K562 (cell line): ENCODE data around the gene MEIS2. TPM values are rescaled to one million over a fixed set of nuclear protein-coding genes. Genes with fewer than 3 reads are reported as not detected.

Experiments
- ATAC-seq: fragments of 200-7000 bp; cut with Tn5 transposase; 3 replicates; pipeline ENCODE4 v1.9.1; 2020; ENCODE audit warnings: moderate library complexity
- BruUV-seq: library from RNA; stranded (reverse); fragments of 400-500 nt; replicated peaks from 2 replicates; lab custom pipeline; 2021; lab: Mats Ljungman, UMichigan
- CTCF ChIA-PET: fragments of 300-600 bp; formaldehyde crosslinking; extraction: SDS; loops from one replicate; lab custom pipeline; 2021; ENCODE audit warnings: low intra/inter-chr PET ratio; lab: Yijun Ruan, JAX
- POLR2A ChIA-PET: fragments of 300-600, 350-650 bp; sonication (Branson Sonifier 250); formaldehyde crosslinking; extraction: SDS; loops from one replicate; lab custom pipeline; 2021; ENCODE audit warnings: antibody characterized with exemption, inconsistent platforms; lab: Yijun Ruan, JAX
- DNase-seq, 4 experiments: peaks; one replicate each; pipeline versions ENCODE4 v3.0.0 to v3.0.0-alpha.2; 2011 to 2018; ENCODE audit warnings: low spot score in 3 of 4, mixed read lengths in 3 of 4; ENCODE audit errors: extremely low read depth in 1 of 4
- FAIRE-seq: peaks from 2 replicates; lab custom pipeline; 2011; peaks lifted over from hg19 to GRCh38; lab: Jason Lieb, UNC
- H2AFZ ChIP-seq: 2 replicates; pipeline ENCODE4 v1.6.0; 2011; ENCODE audit warnings: low read depth, low read length, control low read depth, inconsistent platforms
- H3K27ac ChIP-seq: fragments of 200-600 bp; 3 replicates; pipeline ENCODE4 v1.8.0; 2011; ENCODE audit warnings: low read depth, mild to moderate bottlenecking, control low read depth, inconsistent platforms, low read length, moderate library complexity, mixed read lengths; ENCODE audit errors: extremely low read depth
- H3K27me3 ChIP-seq, 2 experiments: fragments of 300-600 bp in 1 of 2; 2 replicates in 1 of 2; 3 replicates in 1 of 2; pipeline versions ENCODE4 v1.6.0 to v1.8.0; 2011; ENCODE audit warnings: inconsistent platforms in 2 of 2, low read length in 2 of 2, mild to moderate bottlenecking in 1 of 2, mixed read lengths in 1 of 2, moderate library complexity in 1 of 2; ENCODE audit not compliant: control insufficient read depth in 2 of 2, insufficient read depth in 2 of 2
- H3K36me3 ChIP-seq: fragments of 300-600 bp; 3 replicates; pipeline ENCODE4 v1.8.0; 2011; ENCODE audit warnings: mild to moderate bottlenecking, low read length, inconsistent platforms; ENCODE audit not compliant: control insufficient read depth, insufficient read depth
- H3K4me1 ChIP-seq, 2 experiments: fragments of 200-600 bp in 1 of 2; replicated peaks in 1 of 2; 2 replicates in 1 of 2; 3 replicates in 1 of 2; pipeline versions ENCODE4 v1.5.1 to v1.8.0; 2011; ENCODE audit warnings: inconsistent platforms in 2 of 2, low read length in 2 of 2, mild to moderate bottlenecking in 1 of 2, mixed read lengths in 1 of 2, moderate library complexity in 1 of 2; ENCODE audit not compliant: control insufficient read depth in 2 of 2, insufficient read depth in 2 of 2
- H3K4me2 ChIP-seq: 2 replicates; pipeline ENCODE4 v1.6.1; 2011; ENCODE audit warnings: low read length, control low read depth, inconsistent platforms, mixed read lengths; ENCODE audit not compliant: insufficient read depth
- H3K4me3 ChIP-seq: fragments of 200-600 bp; sonication (generic), shearing (Covaris generic); 2 replicates; pipeline ENCODE4 v1.5.1; 2016; ENCODE audit warnings: control low read depth, inconsistent platforms
- H3K79me2 ChIP-seq: fragments of 200-600 bp; 3 replicates; pipeline ENCODE4 v1.8.0; 2011; ENCODE audit warnings: low read length, inconsistent platforms; ENCODE audit not compliant: control insufficient read depth, insufficient read depth
- H3K9ac ChIP-seq, 2 experiments: 2 replicates each; pipeline versions ENCODE4 v1.6.0 to v1.6.1; 2011; ENCODE audit warnings: low read depth in 2 of 2, low read length in 2 of 2, control low read depth in 1 of 2, inconsistent platforms in 1 of 2, mild to moderate bottlenecking in 1 of 2, mixed read lengths in 1 of 2; ENCODE audit not compliant: insufficient read depth in 1 of 2
- H3K9me1 ChIP-seq: one replicate; pipeline ENCODE4 v1.6.0; 2011; ENCODE audit warnings: inconsistent platforms, mild to moderate bottlenecking, low read length, moderate library complexity; ENCODE audit not compliant: control insufficient read depth, insufficient read depth
- H3K9me3 ChIP-seq: replicated peaks from 2 replicates; pipeline ENCODE4 v1.5.1; 2011; ENCODE audit warnings: low read depth, low read length, inconsistent platforms; ENCODE audit not compliant: control insufficient read depth, insufficient read depth
- H4K20me1 ChIP-seq: replicated peaks from 2 replicates; pipeline ENCODE4 v1.6.1; 2011; ENCODE audit warnings: low read length, inconsistent platforms, mixed read lengths; ENCODE audit not compliant: control insufficient read depth, insufficient read depth
- CHD2 ChIP-seq: IDR thresholded peaks from 2 replicates; pipeline ENCODE4 v1.6.1; 2011; ENCODE audit warnings: low read depth, low read length
- E2F5 ChIP-seq: sonication (generic); formaldehyde crosslinking; IDR thresholded peaks from 2 replicates; pipeline ENCODE4 v1.8.0; 2022; ENCODE audit warnings: mild to moderate bottlenecking, missing genetic modification reagents
- MAX ChIP-seq: sonication (generic); formaldehyde crosslinking; IDR thresholded peaks from 2 replicates; pipeline ENCODE4 v1.9.0; 2022; ENCODE audit warnings: mild to moderate bottlenecking, missing genetic modification reagents
- NCOA6 ChIP-seq: fragments of 450-650 bp; IDR thresholded peaks from 2 replicates; pipeline ENCODE4 v1.6.1; 2017; ENCODE audit warnings: mild to moderate bottlenecking
- NR3C1 ChIP-seq: sonication (generic); formaldehyde crosslinking; IDR thresholded peaks from 2 replicates; pipeline ENCODE4 v1.8.1; 2022; ENCODE audit warnings: missing genetic modification reagents
- SIN3A ChIP-seq, 2 experiments: fragments of 150-350 bp in 1 of 2; IDR thresholded peaks; 2 replicates each; pipeline ENCODE4 v1.6.1; 2011 to 2016; ENCODE audit warnings: borderline replicate concordance in 2 of 2, low read depth in 2 of 2, low read length in 2 of 2, mild to moderate bottlenecking in 2 of 2, moderate library complexity in 2 of 2; ENCODE audit not compliant: control insufficient read depth in 1 of 2
- TCFL5 ChIP-seq: fragments of 250-450 bp; sonication (Bioruptor Pico); conservative IDR thresholded peaks from 2 replicates; pipeline ENCODE4 v1.6.1; 2021; ENCODE audit warnings: mild to moderate bottlenecking, moderate library complexity, matching md5 sums
- TGIF2 ChIP-seq: sonication (generic); formaldehyde crosslinking; IDR thresholded peaks from 2 replicates; pipeline ENCODE4 v1.8.1; 2022; ENCODE audit warnings: mild to moderate bottlenecking, missing genetic modification reagents, moderate library complexity
- WGBS: fragments of 100-300 bp; shearing (Covaris generic); methylation state at CpG from one replicate; pipeline ENCODE4 v1.1.6; 2016; ENCODE audit warnings: low coverage, mixed read lengths; ENCODE audit not compliant: insufficient coverage; ENCODE audit errors: missing lambda C conversion rate; 5-methylcytosine and 5-hydroxymethylcytosine counted together
- in situ Hi-C: fragments of 300-500 bp; cut with MboI; formaldehyde crosslinking; loops from 4 replicates; pipeline ENCODE4 v1.15.0; 2018; ENCODE audit warnings: inconsistent platforms, mixed read lengths
- intact Hi-C: fragments of 100-400 bp; cut with micrococcal nuclease; formaldehyde crosslinking; loops from 2 replicates; pipeline ENCODE4 v1.14.2; 2022
- polyA plus RNA-seq, 8 experiments: library from polyadenylated mRNA; depleted of rRNA in 4 of 8; stranded (reverse) in 5 of 8; unstranded in 3 of 8; fragments of >200 nt; fragmentation: Nextera tagmentation in 2 of 8; fragmentation: Illumina TruSeq in 1 of 8; extraction: Ambion mirVana in 2 of 8; extraction: Trizol in 1 of 8; gene quantifications; 2 replicates each; pipeline versions ENCODE4 v1.2.1 to v1.2.3, GENCODE V29; 2011 to 2014; ENCODE audit warnings: inconsistent platforms in 1 of 8, missing spikeins in 1 of 8
- total RNA-seq, 7 experiments: library from RNA; depleted of rRNA in 6 of 7; stranded (reverse); fragments of >200 nt in 6 of 7; fragmentation: Illumina TruSeq in 2 of 7; extraction: Trizol in 2 of 7; gene quantifications; 2 replicates each; pipeline versions ENCODE4 v1.2.1 to v1.2.3, GENCODE V29; 2011 to 2021; ENCODE audit warnings: low replicate concordance in 1 of 7
- TF ChIP-seq, protein P1 (sequence below): fragments of 250-450 bp; sonication (Bioruptor Pico); IDR thresholded peaks from 2 replicates; pipeline ENCODE4 v1.5.0; 2021; ENCODE audit warnings: mild to moderate bottlenecking, borderline replicate concordance
- TF ChIP-seq, protein P2 (sequence below): fragments of 450-650 bp; IDR thresholded peaks from 2 replicates; pipeline ENCODE4 v1.7.1; 2018; ENCODE audit warnings: mild to moderate bottlenecking, low read depth; ENCODE audit not compliant: partially characterized antibody

MEIS2 gene
- total and polyA plus RNA-seq, 9 of the 15 experiments (the other 6 are each of a cell fraction or from before 2014, with no cell fraction given) = 7.5 to 64.2 (median 22.3) TPM

GRCh38 chr15:36907295-36907694, 193.1 kb downstream of the MEIS2 start:
- Histone ChIP-seq H4K20me1 (no peaks in the 10 kb centered on the region), H3K9me1 (no peaks in the 10 kb centered on the region), H3K79me2 (no peaks in the 10 kb centered on the region), H3K27me3 (no peaks in the 10 kb centered on the region), H2AFZ (no peak overlapping the region), H3K9ac (no peak overlapping the region), H3K27ac (no peak overlapping the region), H3K4me2 (no peak overlapping the region), H3K4me3 (no peak overlapping the region), H3K36me3 (0 out of 3 replicates have a peak, but pooled peaks cover 3% of the 10 kb centered on the region), H3K4me1 (no peaks in the 10 kb centered on the region), H3K9me3 (no peaks in the 10 kb centered on the region)
- ATAC-seq (no peak), DNase-seq (no peak), FAIRE-seq (no peak)
- ChIA-PET CTCF (no interaction called here), POLR2A (no interaction called here)
- 82% methylated on average over 3 of the region's 3 CpGs for WGBS
- in situ Hi-C loops (no loop called here), intact Hi-C loops (no loop called here)
- BruUV-seq = no TSS peak
- TF ChIP-seq NCOA6 (no peak), TGIF2 (no peak), NR3C1 (CRISPR knock-in tag) (no peak), SIN3A (IDR thresholded peaks at IDR 0.05; ENCODE audit: borderline replicate concordance in 2 of 2, control insufficient read depth in 1 of 2, low read depth in 2 of 2, low read length in 2 of 2) (no peak), CHD2 (no peak), E2F5 (no peak), MAX (CRISPR knock-in tag) (no peak), TCFL5 (no peak)
- TF ChIP-seq, protein P1, sequence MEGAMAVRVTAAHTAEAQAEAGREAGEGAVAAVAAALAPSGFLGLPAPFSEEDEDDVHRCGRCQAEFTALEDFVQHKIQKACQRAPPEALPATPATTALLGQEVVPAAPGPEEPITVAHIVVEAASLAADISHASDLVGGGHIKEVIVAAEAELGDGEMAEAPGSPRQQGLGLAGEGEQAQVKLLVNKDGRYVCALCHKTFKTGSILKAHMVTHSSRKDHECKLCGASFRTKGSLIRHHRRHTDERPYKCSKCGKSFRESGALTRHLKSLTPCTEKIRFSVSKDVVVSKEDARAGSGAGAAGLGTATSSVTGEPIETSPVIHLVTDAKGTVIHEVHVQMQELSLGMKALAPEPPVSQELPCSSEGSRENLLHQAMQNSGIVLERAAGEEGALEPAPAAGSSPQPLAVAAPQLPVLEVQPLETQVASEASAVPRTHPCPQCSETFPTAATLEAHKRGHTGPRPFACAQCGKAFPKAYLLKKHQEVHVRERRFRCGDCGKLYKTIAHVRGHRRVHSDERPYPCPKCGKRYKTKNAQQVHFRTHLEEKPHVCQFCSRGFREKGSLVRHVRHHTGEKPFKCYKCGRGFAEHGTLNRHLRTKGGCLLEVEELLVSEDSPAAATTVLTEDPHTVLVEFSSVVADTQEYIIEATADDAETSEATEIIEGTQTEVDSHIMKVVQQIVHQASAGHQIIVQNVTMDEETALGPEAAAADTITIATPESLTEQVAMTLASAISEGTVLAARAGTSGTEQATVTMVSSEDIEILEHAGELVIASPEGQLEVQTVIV (CRISPR knock-in tag) = no peak
- TF ChIP-seq, protein P2, sequence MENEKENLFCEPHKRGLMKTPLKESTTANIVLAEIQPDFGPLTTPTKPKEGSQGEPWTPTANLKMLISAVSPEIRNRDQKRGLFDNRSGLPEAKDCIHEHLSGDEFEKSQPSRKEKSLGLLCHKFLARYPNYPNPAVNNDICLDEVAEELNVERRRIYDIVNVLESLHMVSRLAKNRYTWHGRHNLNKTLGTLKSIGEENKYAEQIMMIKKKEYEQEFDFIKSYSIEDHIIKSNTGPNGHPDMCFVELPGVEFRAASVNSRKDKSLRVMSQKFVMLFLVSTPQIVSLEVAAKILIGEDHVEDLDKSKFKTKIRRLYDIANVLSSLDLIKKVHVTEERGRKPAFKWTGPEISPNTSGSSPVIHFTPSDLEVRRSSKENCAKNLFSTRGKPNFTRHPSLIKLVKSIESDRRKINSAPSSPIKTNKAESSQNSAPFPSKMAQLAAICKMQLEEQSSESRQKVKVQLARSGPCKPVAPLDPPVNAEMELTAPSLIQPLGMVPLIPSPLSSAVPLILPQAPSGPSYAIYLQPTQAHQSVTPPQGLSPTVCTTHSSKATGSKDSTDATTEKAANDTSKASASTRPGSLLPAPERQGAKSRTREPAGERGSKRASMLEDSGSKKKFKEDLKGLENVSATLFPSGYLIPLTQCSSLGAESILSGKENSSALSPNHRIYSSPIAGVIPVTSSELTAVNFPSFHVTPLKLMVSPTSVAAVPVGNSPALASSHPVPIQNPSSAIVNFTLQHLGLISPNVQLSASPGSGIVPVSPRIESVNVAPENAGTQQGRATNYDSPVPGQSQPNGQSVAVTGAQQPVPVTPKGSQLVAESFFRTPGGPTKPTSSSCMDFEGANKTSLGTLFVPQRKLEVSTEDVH = no peak
